Naive thymus-derived CD4-positive, alpha-beta T cell (primary cell): Measurements from ENCODE around the gene CARD14. TPM values are rescaled to one million over a fixed set of nuclear protein-coding genes. Genes with fewer than 3 reads are reported as not detected.

Experiments used
- ATAC-seq: fragments of 150-1000 bp; cut with Tn5 transposase; 2 replicates; pipeline ENCODE4 v1.10.0; 2021; ENCODE audit warnings: mild to moderate bottlenecking, moderate library complexity
- CTCF ChIA-PET: fragments of 350-600 bp; sonication (Branson Sonifier 250); formaldehyde crosslinking; loops from one replicate; lab custom pipeline; 2021; ENCODE audit warnings: antibody characterized with exemption; lab: Charles Lee
- POLR2A ChIA-PET: fragments of 350-600 bp; sonication (Branson Sonifier 250); formaldehyde crosslinking; loops from one replicate; lab custom pipeline; 2021; ENCODE audit warnings: antibody characterized with exemption, inconsistent platforms; lab: Charles Lee
- DNase-seq, 9 donors: peaks; one replicate each; pipeline versions ENCODE4 v3.0.0 to v3.0.0-alpha.2; 2020 to 2022; ENCODE audit warnings: mixed read lengths in 1 of 9
- H3K27ac ChIP-seq: one replicate; pipeline ENCODE4 v1.7.0; 2013; ENCODE audit warnings: mild to moderate bottlenecking, low read depth, low read length, moderate library complexity
- H3K27me3 ChIP-seq, 2 donors: one replicate each; pipeline ENCODE4 v1.7.0; 2013; ENCODE audit warnings: low read length in 2 of 2, mild to moderate bottlenecking in 2 of 2, moderate library complexity in 2 of 2; ENCODE audit not compliant: control insufficient read depth in 2 of 2, insufficient read depth in 2 of 2
- H3K36me3 ChIP-seq, 3 experiments: 1 replicate in 2 of 3; 2 replicates in 1 of 3; pipeline ENCODE4 v1.7.0; 2013; ENCODE audit warnings: low read length in 3 of 3, mild to moderate bottlenecking in 3 of 3, moderate library complexity in 1 of 3; ENCODE audit not compliant: insufficient read depth in 3 of 3, control insufficient read depth in 2 of 3
- H3K4me1 ChIP-seq, 2 donors: one replicate each; pipeline ENCODE4 v1.7.0; 2013; ENCODE audit warnings: low read length in 2 of 2, mild to moderate bottlenecking in 2 of 2, moderate library complexity in 1 of 2; ENCODE audit not compliant: control insufficient read depth in 2 of 2, insufficient read depth in 2 of 2
- H3K4me3 ChIP-seq: 2 replicates; pipeline ENCODE4 v1.7.0; 2013; ENCODE audit warnings: mild to moderate bottlenecking, low read length
- H3K9me3 ChIP-seq, 3 experiments: 1 replicate in 2 of 3; 2 replicates in 1 of 3; pipeline ENCODE4 v1.7.0; 2013; ENCODE audit warnings: low read length in 3 of 3; ENCODE audit not compliant: control insufficient read depth in 2 of 3
- H3K27ac Mint-ChIP-seq, 9 donors: one replicate each; pipeline ENCODE4 v1.8.0; 2020 to 2022; ENCODE audit warnings: mixed read lengths in 9 of 9, mild to moderate bottlenecking in 8 of 9, moderate library complexity in 5 of 9, inconsistent platforms in 2 of 9
- H3K27me3 Mint-ChIP-seq, 5 donors: one replicate each; pipeline ENCODE4 v1.8.0; 2021 to 2022; ENCODE audit warnings: mixed read lengths in 5 of 5, mild to moderate bottlenecking in 1 of 5
- H3K36me3 Mint-ChIP-seq, 5 donors: one replicate each; pipeline ENCODE4 v1.8.0; 2020 to 2022; ENCODE audit warnings: mixed read lengths in 5 of 5, mild to moderate bottlenecking in 3 of 5, inconsistent platforms in 1 of 5
- H3K4me1 Mint-ChIP-seq, 7 donors: one replicate each; pipeline ENCODE4 v1.8.0; 2020 to 2022; ENCODE audit warnings: mixed read lengths in 7 of 7, mild to moderate bottlenecking in 3 of 7, inconsistent platforms in 1 of 7
- H3K4me3 Mint-ChIP-seq, 10 donors: one replicate each; pipeline ENCODE4 v1.8.0; 2020 to 2022; ENCODE audit warnings: mild to moderate bottlenecking in 10 of 10, mixed read lengths in 10 of 10, moderate library complexity in 6 of 10, inconsistent platforms in 2 of 10
- H3K9me3 Mint-ChIP-seq, 11 donors: one replicate each; pipeline ENCODE4 v1.8.0; 2020 to 2022; ENCODE audit warnings: mixed read lengths in 11 of 11, mild to moderate bottlenecking in 4 of 11, inconsistent platforms in 1 of 11, moderate library complexity in 1 of 11
- intact Hi-C, 2 donors: fragments of 100-400 bp; cut with micrococcal nuclease; formaldehyde crosslinking; loops; one replicate each; pipeline ENCODE4 v1.15.1; 2023
- polyA plus RNA-seq, 2 donors: library from polyadenylated mRNA; unstranded; fragments of 300-500 nt; fragmentation: Illumina TruSeq; gene quantifications; one replicate each; pipeline ENCODE4 v1.2.3, GENCODE V29; 2021
- total RNA-seq, 6 experiments: library from RNA in 5 of 6; stranded (reverse) in 5 of 6; gene quantifications; 1 replicate in 5 of 6; 2 replicates in 1 of 6; pipeline ENCODE4 v1.2.3 and lab custom pipeline; 2021 to 2026

CARD14 gene
- total and polyA plus RNA-seq, 7 experiments from 2014 or later, result 0.24 to 0.57 (median 0.30) TPM; not detected in 4

DNA sequence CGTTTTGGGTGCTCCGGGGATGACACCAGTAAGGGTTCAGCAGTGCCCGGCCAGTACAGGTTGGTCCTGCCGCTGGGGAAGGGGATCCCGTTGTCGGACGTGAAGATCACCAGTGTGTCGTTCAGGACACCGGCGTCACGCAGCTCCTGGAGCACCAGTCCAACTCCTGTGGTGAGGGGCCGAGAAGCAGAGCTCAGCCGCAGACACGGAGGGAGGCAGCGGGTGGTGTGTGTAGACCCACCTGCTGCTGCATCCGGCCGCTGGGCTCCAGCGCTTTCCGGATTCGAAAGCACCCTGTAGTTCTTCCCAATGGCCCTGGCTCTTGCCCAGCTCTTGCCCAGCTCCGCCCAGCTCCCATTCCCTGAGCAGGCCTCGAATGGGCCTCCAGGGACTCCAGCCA lies 42.3 kb downstream of the CARD14 start:
- H3K9me3 Mint-ChIP-seq, result peaks cover 0 to 2% (median 0%) of the 10 kb centered on the region in 11 donors
- Histone ChIP-seq H3K27ac (no peak overlapping the region), H3K27me3 (no peaks in the 10 kb centered on the region), H3K9me3 (no peaks in the 10 kb centered on the region), H3K4me3 (no peak overlapping the region), H3K4me1 (peaks cover 0 to 2% of the 10 kb centered on the region in 2 donors), H3K36me3 (peaks cover 7 to 92% (median 15%) of the 10 kb centered on the region in 3 experiments)
- CTCF ChIA-PET, result no interaction called here
- DNase-seq (no peak), ATAC-seq (no peak)
- H3K4me1 Mint-ChIP-seq, result peaks cover 0 to 4% (median 0%) of the 10 kb centered on the region in 7 donors
- no peaks in the 10 kb centered on the region for H3K27me3 Mint-ChIP-seq
- POLR2A ChIA-PET, result no interaction called here
- no peak overlapping the region for H3K4me3 Mint-ChIP-seq
- H3K27ac Mint-ChIP-seq, result no peak overlapping the region
- H3K36me3 Mint-ChIP-seq, result peaks cover 0 to 25% (median 7%) of the 10 kb centered on the region in 5 donors
- intact Hi-C loops, result no loop called here

- Histone ChIP-seq H3K27me3 (no peaks in the 10 kb centered on the region), H3K4me1 (peaks cover 0 to 6% of the 10 kb centered on the region in 2 donors), H3K36me3 (peaks cover 7 to 95% (median 15%) of the 10 kb centered on the region in 3 experiments), H3K4me3 (no peak overlapping the region), H3K27ac (no peak overlapping the region), H3K9me3 (no peaks in the 10 kb centered on the region)
- Mint-ChIP-seq H3K9me3 (peaks cover 0 to 2% (median 0%) of the 10 kb centered on the region in 11 donors), H3K27me3 (no peaks in the 10 kb centered on the region), H3K27ac (no peak overlapping the region), H3K4me1 (peaks cover 2 to 8% (median 4%) of the 10 kb centered on the region in 7 donors), H3K36me3 (peaks cover 0 to 29% (median 7%) of the 10 kb centered on the region in 5 donors), H3K4me3 (no peak overlapping the region)
- ChIA-PET POLR2A (no interaction called here), CTCF (no interaction called here)
- DNase-seq (no peak), ATAC-seq (no peak)
- intact Hi-C loops, result no loop called here
Measured at GRCh38 chr17:80212511-80212910, 42.7 kb downstream of the CARD14 start.

DNA sequence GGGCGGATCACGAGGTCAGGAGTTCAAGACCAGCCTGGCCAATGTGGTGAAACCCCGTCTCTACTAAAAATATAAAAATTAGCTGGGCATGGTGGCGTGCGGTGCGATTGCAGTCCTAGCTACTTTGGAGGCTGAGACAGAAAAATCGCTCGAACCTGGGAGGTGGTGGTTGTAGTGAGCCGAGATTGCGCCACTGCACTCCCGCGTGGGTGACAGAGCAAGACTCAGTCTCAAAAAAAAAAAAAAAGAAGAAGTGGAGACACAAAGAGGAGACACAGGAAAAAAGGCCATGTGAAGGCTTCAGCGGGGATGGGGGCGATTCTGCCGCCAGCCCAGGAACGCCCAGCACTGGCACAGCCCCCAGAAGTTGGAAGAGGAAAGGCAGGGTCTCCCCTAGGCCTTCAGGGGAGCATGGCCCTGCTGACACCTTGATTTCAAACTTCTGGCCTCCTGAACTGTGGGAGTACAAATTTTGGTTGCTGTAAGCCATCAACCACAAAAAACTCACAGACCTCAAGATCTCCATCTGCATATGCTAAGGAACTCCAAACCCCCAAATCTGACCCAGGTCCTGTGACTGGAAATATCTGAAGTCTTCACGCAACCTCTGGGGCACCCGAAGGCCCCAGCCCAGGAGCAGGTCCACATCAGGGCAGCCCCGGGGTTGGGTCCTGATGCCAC lies 43.3 kb downstream of the CARD14 start:
- H3K27me3 ChIP-seq, result no peaks in the 10 kb centered on the region
- peak overlapping the region in 1 of 10 donors; percentile 25 for H3K4me3 Mint-ChIP-seq
- peaks cover 7 to 96% (median 15%) of the 10 kb centered on the region in 3 experiments for H3K36me3 ChIP-seq
- peak overlapping the region in 1 of 9 donors; percentile 51 for H3K27ac Mint-ChIP-seq
- H3K9me3 ChIP-seq, result no peaks in the 10 kb centered on the region
- H3K4me1 ChIP-seq, result peaks cover 1 to 12% of the 10 kb centered on the region in 2 donors
- peaks cover 0 to 32% (median 7%) of the 10 kb centered on the region in 5 donors for H3K36me3 Mint-ChIP-seq
- peaks cover 3 to 10% (median 8%) of the 10 kb centered on the region in 7 donors for H3K4me1 Mint-ChIP-seq
- no peaks in the 10 kb centered on the region for H3K27me3 Mint-ChIP-seq
- no peak for DNase-seq
- no peak overlapping the region for H3K27ac ChIP-seq
- peaks cover 0 to 2% (median 0%) of the 10 kb centered on the region in 11 donors for H3K9me3 Mint-ChIP-seq
- H3K4me3 ChIP-seq, result no peak overlapping the region
- peak; percentile 67 for ATAC-seq
- ChIA-PET CTCF (no interaction called here), POLR2A (no interaction called here)
- intact Hi-C loops, result no loop called here

DNA sequence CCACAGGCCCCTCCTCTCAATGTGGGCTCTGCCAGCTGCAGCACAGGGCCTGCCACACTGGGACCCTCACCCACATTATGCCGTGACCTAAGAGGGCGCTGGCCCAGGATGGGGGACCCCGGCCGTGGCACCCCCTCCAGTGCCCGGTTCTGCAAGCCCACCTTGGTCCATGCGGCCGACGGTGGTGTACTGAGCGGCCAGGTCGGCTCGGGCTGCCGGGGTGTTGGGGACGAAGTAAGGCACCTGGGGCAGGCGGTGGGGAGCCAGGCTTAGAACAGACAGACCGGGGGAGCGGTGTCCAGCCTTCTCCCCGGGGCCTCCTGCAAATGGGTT lies 43.8 kb downstream of the CARD14 start:
- H3K36me3 ChIP-seq, result peaks cover 7 to 94% (median 15%) of the 10 kb centered on the region in 3 experiments
- no peak for ATAC-seq
- ChIA-PET POLR2A (no interaction called here), CTCF (no interaction called here)
- DNase-seq, result no peak
- no peaks in the 10 kb centered on the region for H3K27me3 ChIP-seq
- Mint-ChIP-seq H3K4me3 (no peak overlapping the region), H3K27me3 (no peaks in the 10 kb centered on the region), H3K4me1 (peaks cover 7 to 14% (median 12%) of the 10 kb centered on the region in 7 donors), H3K27ac (peak overlapping the region in 1 of 9 donors; percentile 51), H3K36me3 (peaks cover 0 to 32% (median 7%) of the 10 kb centered on the region in 5 donors), H3K9me3 (peaks cover 0 to 2% (median 0%) of the 10 kb centered on the region in 11 donors)
- no peak overlapping the region for H3K27ac ChIP-seq
- H3K9me3 ChIP-seq, result no peaks in the 10 kb centered on the region
- peaks cover 6 to 17% of the 10 kb centered on the region in 2 donors for H3K4me1 ChIP-seq
- no peak overlapping the region for H3K4me3 ChIP-seq
- intact Hi-C loops, result no loop called here

GRCh38 chr17:80214012-80214877 lies 44.4 kb downstream of the CARD14 start:
- Mint-ChIP-seq H3K4me1 (peaks cover 12 to 20% (median 17%) of the 10 kb centered on the region in 7 donors), H3K9me3 (peaks cover 0 to 2% (median 0%) of the 10 kb centered on the region in 11 donors), H3K4me3 (no peak overlapping the region), H3K27me3 (no peaks in the 10 kb centered on the region), H3K27ac (no peak overlapping the region), H3K36me3 (peaks cover 0 to 32% (median 7%) of the 10 kb centered on the region in 5 donors)
- ATAC-seq, result no peak
- ChIA-PET POLR2A (no interaction called here), CTCF (no interaction called here)
- Histone ChIP-seq H3K27ac (no peak overlapping the region), H3K36me3 (peaks cover 7 to 88% (median 15%) of the 10 kb centered on the region in 3 experiments), H3K27me3 (no peaks in the 10 kb centered on the region), H3K4me3 (no peak overlapping the region), H3K9me3 (no peaks in the 10 kb centered on the region), H3K4me1 (peaks cover 12 to 23% of the 10 kb centered on the region in 2 donors)
- DNase-seq, result no peak
- intact Hi-C loops, result no loop called here

GRCh38 chr17:80214878-80215210 lies 45.0 kb downstream of the CARD14 start:
- POLR2A ChIA-PET, result no interaction called here
- Mint-ChIP-seq H3K27me3 (no peaks in the 10 kb centered on the region), H3K4me1 (peaks cover 13 to 24% (median 19%) of the 10 kb centered on the region in 7 donors), H3K9me3 (peaks cover 0 to 2% (median 0%) of the 10 kb centered on the region in 11 donors), H3K27ac (no peak overlapping the region), H3K4me3 (no peak overlapping the region), H3K36me3 (peaks cover 0 to 29% (median 7%) of the 10 kb centered on the region in 5 donors)
- Histone ChIP-seq H3K27me3 (no peaks in the 10 kb centered on the region), H3K36me3 (peaks cover 7 to 84% (median 15%) of the 10 kb centered on the region in 3 experiments), H3K4me3 (no peak overlapping the region), H3K9me3 (no peaks in the 10 kb centered on the region), H3K4me1 (peaks cover 13 to 26% of the 10 kb centered on the region in 2 donors), H3K27ac (no peak overlapping the region)
- CTCF ChIA-PET, result interaction anchor here (0.6 kb wide), 1 partner anchor 19 kb away, joined by 3 read pairs; no protein-coding TSS in a partner anchor
- ATAC-seq (no peak), DNase-seq (no peak)
- intact Hi-C loops, result no loop called here
